ENCODE measurements around the gene CNKSR3.

The CNKSR3 gene

DNA sequence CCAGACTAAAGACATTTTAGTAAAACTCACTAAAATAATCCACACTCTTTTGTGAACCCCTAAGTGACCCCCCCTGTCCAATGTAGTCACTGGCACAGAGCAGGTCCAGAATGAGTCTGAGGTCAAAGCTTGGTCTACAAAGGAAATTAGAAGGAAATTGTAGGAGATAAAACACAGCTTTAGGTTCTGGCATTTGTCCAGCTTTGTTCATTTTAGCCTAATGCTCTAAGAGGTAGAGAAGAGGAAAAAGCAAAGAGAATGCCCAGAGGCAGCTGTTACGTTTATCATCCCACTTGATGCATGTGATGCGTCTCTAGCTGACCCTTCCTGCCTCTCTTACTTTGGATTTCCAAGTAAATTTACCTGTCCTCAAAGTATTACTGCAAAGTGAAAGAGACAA lies 62.5 kb downstream of the CNKSR3 start:
- H3K27me3 ChIP-seq (ENCODE audit: control insufficient read depth, insufficient read depth, low read length) = no peaks in the 10 kb centered on the region
- no peaks in the 10 kb centered on the region for H3K36me3 ChIP-seq (ENCODE audit: control insufficient read depth, insufficient read depth, low read length)
- H3K4me3 ChIP-seq (ENCODE audit: low read length) = no peak overlapping the region
- peaks cover 29% of the 10 kb centered on the region for H3K4me1 ChIP-seq (ENCODE audit: control insufficient read depth, insufficient read depth, low read length)
- H3K9ac ChIP-seq (ENCODE audit: low read length) = no peak overlapping the region
- H3K27ac ChIP-seq (ENCODE audit: low read depth, low read length) = peak overlapping the region; percentile 70

DNA sequence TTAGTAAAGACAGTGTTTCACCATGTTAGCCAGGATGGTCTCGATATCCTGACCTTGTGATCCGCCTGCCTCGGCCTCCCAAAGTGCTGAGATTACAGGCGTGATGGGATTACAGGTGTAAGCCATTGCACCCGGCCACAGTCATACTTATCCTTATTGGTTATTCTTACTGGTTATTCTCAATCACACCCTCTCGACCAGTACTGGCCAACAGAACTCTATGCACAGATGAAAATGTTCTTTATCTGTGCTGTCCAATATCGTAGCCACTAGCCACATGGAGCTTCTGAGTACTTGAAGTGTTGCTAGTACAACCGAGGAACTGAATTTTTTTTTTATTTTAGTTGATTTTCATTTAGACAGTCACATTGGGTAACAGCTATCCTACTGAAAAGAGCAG lies 63.5 kb downstream of the CNKSR3 start:
- peak overlapping the region; percentile 70 for H3K27ac ChIP-seq (ENCODE audit: low read depth, low read length)

DNA sequence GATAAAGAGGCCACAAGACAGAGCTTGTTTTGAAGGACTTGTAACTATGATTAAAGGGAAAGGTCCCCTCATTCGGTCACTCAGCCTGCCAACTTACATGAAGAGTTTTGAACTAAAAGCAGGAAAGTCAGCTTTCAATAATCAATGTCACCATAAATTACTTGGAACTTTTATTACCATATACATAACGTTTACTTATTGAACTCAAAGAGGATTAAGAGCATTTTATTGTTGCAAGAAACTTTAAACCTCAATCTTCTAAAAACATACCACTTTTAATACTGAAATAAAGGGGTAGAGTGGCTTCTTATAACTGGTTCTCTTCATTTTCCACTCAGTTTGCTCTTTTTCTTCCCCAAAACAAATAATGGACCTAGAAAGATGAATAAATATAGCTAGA lies 65.1 kb downstream of the CNKSR3 start:
- Histone ChIP-seq H3K27me3 (ENCODE audit: control insufficient read depth, insufficient read depth, low read length) (no peaks in the 10 kb centered on the region), H3K4me3 (ENCODE audit: low read length) (no peak overlapping the region), H3K27ac (ENCODE audit: low read depth, low read length) (no peak overlapping the region), H3K36me3 (ENCODE audit: control insufficient read depth, insufficient read depth, low read length) (peaks cover 3% of the 10 kb centered on the region), H3K4me1 (ENCODE audit: control insufficient read depth, insufficient read depth, low read length) (peaks cover 29% of the 10 kb centered on the region), H3K9ac (ENCODE audit: low read length) (no peak overlapping the region)

More for the DNA sequence above, 63.5 kb downstream of the CNKSR3 start:
- Histone ChIP-seq H3K36me3 (ENCODE audit: control insufficient read depth, insufficient read depth, low read length) (no peaks in the 10 kb centered on the region), H3K9ac (ENCODE audit: low read length) (no peak overlapping the region), H3K27me3 (ENCODE audit: control insufficient read depth, insufficient read depth, low read length) (no peaks in the 10 kb centered on the region), H3K4me1 (ENCODE audit: control insufficient read depth, insufficient read depth, low read length) (peaks cover 29% of the 10 kb centered on the region), H3K4me3 (ENCODE audit: low read length) (no peak overlapping the region)

DNA sequence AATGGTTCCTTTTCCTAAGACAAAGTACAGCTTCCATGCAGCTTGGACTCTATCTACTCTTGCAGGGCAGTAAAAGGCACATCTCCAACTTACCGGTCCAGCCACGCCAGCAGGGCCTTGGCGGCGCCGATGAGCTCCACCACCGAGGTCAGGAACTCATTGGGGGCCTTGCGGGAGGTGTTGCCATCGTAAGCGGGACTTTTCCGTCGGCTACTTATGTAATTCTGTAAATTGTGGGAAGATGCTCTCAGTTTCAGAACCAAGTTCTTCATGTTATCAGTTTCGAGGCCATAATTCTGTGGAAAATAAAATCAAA lies 68.5 kb downstream of the CNKSR3 start:
- H3K36me3 ChIP-seq (ENCODE audit: control insufficient read depth, insufficient read depth, low read length) = peaks cover 8% of the 10 kb centered on the region
- H3K9ac ChIP-seq (ENCODE audit: low read length) = no peak overlapping the region
- H3K4me3 ChIP-seq (ENCODE audit: low read length) = no peak overlapping the region
- peaks cover 19% of the 10 kb centered on the region for H3K4me1 ChIP-seq (ENCODE audit: control insufficient read depth, insufficient read depth, low read length)
- no peaks in the 10 kb centered on the region for H3K27me3 ChIP-seq (ENCODE audit: control insufficient read depth, insufficient read depth, low read length)
- no peak overlapping the region for H3K27ac ChIP-seq (ENCODE audit: low read depth, low read length)

DNA sequence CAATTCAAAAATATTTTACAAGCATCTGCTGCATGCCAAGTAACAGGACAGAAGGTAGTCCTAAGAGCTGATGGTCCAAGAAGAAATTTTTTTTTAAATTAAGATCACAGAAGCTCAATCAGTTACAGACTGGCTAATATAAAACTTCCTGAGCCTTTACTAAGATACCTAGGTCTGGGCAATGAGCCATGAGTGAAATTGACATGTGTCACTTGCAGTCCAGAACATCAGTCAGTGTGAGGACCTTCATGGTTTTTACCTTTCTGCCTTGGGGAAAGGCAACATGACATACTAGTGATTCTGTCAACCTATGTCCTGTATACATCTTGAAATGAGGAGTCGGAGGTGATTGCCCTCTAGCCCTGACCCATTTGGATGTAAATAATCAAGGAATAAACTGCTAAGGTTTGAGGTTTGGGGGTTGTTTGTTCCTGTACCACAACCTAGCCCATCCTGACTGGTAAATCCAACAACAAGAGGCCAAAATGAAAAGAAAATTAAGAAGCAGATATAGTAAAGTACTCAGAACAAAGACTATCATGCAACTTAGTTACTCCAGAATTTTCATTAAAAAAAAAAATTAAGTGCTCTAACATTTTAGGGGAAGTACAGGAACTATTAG lies 70.0 kb downstream of the CNKSR3 start:
- Histone ChIP-seq H3K9ac (ENCODE audit: low read length) (no peak overlapping the region), H3K4me3 (ENCODE audit: low read length) (no peak overlapping the region), H3K27me3 (ENCODE audit: control insufficient read depth, insufficient read depth, low read length) (no peaks in the 10 kb centered on the region), H3K27ac (ENCODE audit: low read depth, low read length) (no peak overlapping the region), H3K4me1 (ENCODE audit: control insufficient read depth, insufficient read depth, low read length) (peaks cover 11% of the 10 kb centered on the region), H3K36me3 (ENCODE audit: control insufficient read depth, insufficient read depth, low read length) (peaks cover 13% of the 10 kb centered on the region)

DNA sequence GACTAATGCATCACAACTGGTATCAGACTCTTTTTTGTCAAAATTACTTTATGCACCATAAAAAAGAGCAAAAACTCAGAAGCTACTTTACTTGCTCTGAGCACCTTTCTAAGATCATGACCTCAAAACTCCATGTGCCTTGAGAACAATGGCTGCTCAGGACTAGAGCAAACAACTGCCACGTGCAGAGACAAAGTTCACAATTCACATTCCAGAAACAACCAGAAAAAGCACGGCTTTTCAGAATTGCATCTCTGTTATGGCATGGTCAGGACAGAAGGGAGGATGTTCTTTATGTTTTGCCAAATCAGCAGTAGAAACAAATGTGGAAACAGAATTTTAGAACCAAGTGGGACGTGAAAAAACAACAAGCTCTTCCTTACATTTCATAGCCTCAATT lies 70.5 kb downstream of the CNKSR3 start:
- no peak overlapping the region for H3K9ac ChIP-seq (ENCODE audit: low read length)
- H3K4me1 ChIP-seq (ENCODE audit: control insufficient read depth, insufficient read depth, low read length) = peaks cover 10% of the 10 kb centered on the region
- no peak overlapping the region for H3K27ac ChIP-seq (ENCODE audit: low read depth, low read length)

DNA sequence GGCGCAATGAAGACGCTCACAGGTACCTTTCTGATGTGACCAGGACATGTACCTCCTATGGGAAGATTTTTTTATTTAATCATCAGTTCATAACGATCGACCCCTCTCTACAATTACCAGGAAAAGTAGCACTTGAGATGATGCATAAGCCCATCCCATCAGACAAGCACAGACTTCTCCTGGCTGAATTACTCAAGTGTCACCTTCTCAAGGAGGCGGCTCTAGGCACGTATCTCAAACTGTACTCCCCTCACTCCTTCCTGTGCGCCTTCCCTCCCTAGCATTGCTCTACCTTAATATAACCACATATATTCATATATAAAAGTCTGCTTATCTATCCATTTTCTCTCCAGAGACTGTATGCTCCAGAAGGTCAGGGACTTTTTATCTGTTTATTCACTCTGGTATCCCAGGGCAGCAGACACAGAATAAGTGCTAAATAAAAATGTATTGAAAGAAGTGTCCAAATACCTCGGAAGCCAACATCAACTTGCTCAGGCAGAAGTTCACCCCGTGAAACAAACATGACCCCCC lies 71.5 kb downstream of the CNKSR3 start:
- Histone ChIP-seq H3K4me3 (ENCODE audit: low read length) (no peak overlapping the region), H3K9ac (ENCODE audit: low read length) (no peak overlapping the region), H3K27me3 (ENCODE audit: control insufficient read depth, insufficient read depth, low read length) (no peaks in the 10 kb centered on the region), H3K36me3 (ENCODE audit: control insufficient read depth, insufficient read depth, low read length) (peaks cover 15% of the 10 kb centered on the region), H3K27ac (ENCODE audit: low read depth, low read length) (no peak overlapping the region), H3K4me1 (ENCODE audit: control insufficient read depth, insufficient read depth, low read length) (peaks cover 14% of the 10 kb centered on the region)

More for the DNA sequence above, 70.5 kb downstream of the CNKSR3 start:
- peaks cover 15% of the 10 kb centered on the region for H3K36me3 ChIP-seq (ENCODE audit: control insufficient read depth, insufficient read depth, low read length)
- no peak overlapping the region for H3K4me3 ChIP-seq (ENCODE audit: low read length)
- H3K27me3 ChIP-seq (ENCODE audit: control insufficient read depth, insufficient read depth, low read length) = no peaks in the 10 kb centered on the region

DNA sequence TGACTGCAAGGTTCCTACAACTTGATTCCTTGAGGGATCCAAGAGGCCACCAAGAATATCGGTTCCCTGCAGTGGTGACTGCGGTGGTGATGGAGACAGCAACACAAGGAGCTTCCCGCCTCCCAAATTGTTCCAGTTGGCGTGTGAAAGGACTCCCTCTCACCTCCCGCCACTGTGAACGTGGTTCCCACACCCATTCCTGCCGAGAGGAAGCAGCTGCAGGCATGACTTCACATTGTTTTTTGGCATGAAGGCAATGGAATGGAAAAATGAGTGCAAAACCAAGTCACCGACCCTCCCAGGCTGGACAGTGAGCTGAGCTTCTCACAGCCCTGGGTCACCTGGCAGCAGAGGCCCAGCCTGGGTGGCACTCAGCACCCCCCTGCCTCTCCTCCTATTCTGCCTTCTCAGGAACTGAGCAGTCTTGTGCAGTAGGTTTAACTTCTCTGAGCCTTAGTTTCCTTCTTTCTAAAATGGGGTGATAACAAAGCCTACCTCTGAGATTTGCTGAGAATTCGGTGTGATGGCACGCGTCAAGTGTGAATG lies 75.0 kb downstream of the CNKSR3 start:
- Histone ChIP-seq H3K27me3 (ENCODE audit: control insufficient read depth, insufficient read depth, low read length) (no peaks in the 10 kb centered on the region), H3K4me3 (ENCODE audit: low read length) (no peak overlapping the region), H3K36me3 (ENCODE audit: control insufficient read depth, insufficient read depth, low read length) (peaks cover 16% of the 10 kb centered on the region), H3K9ac (ENCODE audit: low read length) (no peak overlapping the region), H3K27ac (ENCODE audit: low read depth, low read length) (no peak overlapping the region), H3K4me1 (ENCODE audit: control insufficient read depth, insufficient read depth, low read length) (peaks cover 14% of the 10 kb centered on the region)

DNA sequence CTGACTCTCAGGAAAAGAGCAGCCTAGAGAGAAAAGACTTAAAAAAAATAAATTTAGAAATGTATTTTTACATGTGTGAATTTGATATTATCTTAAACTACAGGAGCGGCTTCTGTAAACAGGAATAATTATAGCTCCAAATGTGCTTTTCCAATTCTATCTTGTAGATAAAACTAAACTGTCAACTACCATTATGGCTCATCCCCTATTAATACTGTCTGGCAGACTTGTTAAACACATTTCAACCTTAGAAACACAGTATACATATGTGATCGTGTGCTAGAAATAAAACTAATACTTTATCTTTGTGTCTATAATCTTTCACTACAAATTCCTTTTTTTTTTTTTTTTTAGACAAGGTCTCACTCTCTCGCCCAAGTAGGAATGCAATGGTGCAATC lies 75.8 kb downstream of the CNKSR3 start:
- Histone ChIP-seq H3K4me1 (ENCODE audit: control insufficient read depth, insufficient read depth, low read length) (peaks cover 9% of the 10 kb centered on the region), H3K36me3 (ENCODE audit: control insufficient read depth, insufficient read depth, low read length) (peaks cover 13% of the 10 kb centered on the region), H3K27ac (ENCODE audit: low read depth, low read length) (no peak overlapping the region), H3K27me3 (ENCODE audit: control insufficient read depth, insufficient read depth, low read length) (no peaks in the 10 kb centered on the region), H3K9ac (ENCODE audit: low read length) (no peak overlapping the region), H3K4me3 (ENCODE audit: low read length) (no peak overlapping the region)

DNA sequence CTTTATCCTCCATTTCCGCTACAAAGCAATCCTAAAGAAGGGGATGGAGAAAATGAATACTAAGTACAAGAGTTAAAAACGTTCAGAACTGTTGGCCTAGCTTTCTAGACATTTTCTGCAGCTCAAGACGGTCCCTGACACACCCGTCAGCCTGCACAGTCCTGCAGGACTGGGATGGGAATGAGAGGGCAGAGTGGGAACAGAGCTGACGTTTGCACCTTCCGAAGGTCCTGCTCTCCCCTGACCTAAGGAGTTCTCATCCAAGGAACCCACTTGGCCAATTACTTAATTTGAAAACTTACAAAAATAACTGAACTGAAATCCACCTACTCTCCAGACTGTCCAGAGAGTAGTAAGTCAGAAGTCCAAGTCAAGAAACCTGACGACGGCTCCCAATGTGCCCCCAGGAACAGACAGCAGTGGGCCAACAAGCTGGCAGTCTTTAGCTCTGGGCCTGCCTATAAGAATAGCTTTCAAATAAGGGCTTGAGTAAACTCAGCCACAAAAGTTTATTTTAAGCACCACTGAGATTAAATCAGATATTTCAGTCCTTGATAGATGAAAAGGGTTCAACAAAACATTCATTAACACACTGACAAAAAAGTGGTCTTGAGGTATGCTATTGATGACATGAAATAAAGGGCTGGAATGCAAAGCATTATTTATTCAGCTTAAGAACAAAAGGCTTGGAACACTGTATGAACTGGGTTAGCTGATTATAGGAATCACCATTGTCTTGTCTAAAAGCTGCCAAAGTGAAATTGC lies 76.8 kb downstream of the CNKSR3 start:
- H3K4me3 ChIP-seq (ENCODE audit: low read length) = no peak overlapping the region
- H3K4me1 ChIP-seq (ENCODE audit: control insufficient read depth, insufficient read depth, low read length) = peaks cover 7% of the 10 kb centered on the region
- H3K27ac ChIP-seq (ENCODE audit: low read depth, low read length) = peak overlapping the region; percentile 6
- no peaks in the 10 kb centered on the region for H3K27me3 ChIP-seq (ENCODE audit: control insufficient read depth, insufficient read depth, low read length)
- no peak overlapping the region for H3K9ac ChIP-seq (ENCODE audit: low read length)
- H3K36me3 ChIP-seq (ENCODE audit: control insufficient read depth, insufficient read depth, low read length) = peaks cover 10% of the 10 kb centered on the region

DNA sequence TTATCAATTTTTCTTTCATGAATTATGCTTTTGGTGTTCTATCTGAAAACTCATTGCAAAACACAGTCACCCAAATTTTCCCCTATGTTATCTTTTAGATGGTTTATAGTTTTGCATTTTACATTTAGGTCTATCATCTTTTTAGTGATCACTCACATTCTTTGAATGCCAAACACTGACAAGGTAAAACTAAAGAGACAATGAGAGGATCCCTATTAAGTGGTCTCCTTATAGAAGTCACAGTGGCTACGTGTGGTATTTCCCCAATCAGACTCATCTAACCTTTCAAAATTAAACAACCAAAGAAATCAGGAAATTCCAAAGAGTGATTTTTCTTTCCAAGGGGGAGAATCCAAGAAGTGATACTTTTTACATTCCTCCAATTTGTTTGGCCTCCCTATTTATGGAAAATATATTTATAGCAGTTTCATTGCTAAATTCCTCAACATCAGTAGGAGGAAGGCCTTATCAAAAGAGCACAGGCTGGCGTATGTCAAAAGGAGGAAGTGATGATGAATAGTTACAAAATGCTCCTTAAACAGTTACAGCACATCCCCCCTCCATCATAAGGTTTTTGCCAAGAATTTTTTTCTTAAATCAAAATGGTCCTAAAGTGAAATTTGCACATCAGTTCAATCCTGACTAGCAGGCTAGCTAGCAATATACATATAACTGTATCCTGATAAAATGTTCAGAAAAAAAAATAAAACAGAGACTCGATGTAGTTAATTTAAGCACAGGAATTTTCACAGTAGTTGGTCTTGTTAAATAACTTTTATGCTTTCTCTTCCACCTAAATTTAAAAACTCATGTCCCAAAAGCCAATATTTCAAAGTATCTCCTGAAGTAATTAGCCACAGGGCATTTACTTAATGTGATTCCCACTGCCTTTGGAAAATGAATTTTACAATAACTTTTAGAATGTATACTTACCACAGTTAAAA lies 77.7 kb downstream of the CNKSR3 start:
- Histone ChIP-seq H3K4me1 (ENCODE audit: control insufficient read depth, insufficient read depth, low read length) (peaks cover 7% of the 10 kb centered on the region), H3K27me3 (ENCODE audit: control insufficient read depth, insufficient read depth, low read length) (no peaks in the 10 kb centered on the region), H3K36me3 (ENCODE audit: control insufficient read depth, insufficient read depth, low read length) (peaks cover 10% of the 10 kb centered on the region), H3K27ac (ENCODE audit: low read depth, low read length) (no peak overlapping the region), H3K4me3 (ENCODE audit: low read length) (no peak overlapping the region), H3K9ac (ENCODE audit: low read length) (no peak overlapping the region)

DNA sequence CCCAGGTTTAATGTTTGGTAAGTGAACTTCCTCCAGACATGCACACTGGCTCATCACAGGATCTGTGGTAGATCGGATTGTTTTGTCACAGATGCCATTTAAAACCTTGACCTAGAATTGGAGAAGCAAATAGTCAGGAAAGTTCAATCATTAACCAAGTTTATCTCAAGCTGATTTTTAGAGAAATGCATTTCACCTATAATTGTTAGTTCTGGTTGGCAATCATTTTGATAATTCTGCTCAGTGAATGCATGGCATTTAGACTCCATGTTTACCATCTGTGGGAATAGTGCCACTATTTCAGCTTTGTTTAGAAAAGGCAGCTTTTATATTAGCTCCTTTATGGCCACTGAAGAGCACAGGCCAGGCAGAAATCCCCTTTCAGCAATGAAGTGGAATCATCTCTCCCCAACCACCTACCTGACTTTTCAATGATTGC lies 80.0 kb downstream of the CNKSR3 start:
- Histone ChIP-seq H3K9ac (ENCODE audit: low read length) (no peak overlapping the region), H3K36me3 (ENCODE audit: control insufficient read depth, insufficient read depth, low read length) (peaks cover 5% of the 10 kb centered on the region), H3K27me3 (ENCODE audit: control insufficient read depth, insufficient read depth, low read length) (no peaks in the 10 kb centered on the region), H3K4me1 (ENCODE audit: control insufficient read depth, insufficient read depth, low read length) (peaks cover 7% of the 10 kb centered on the region), H3K27ac (ENCODE audit: low read depth, low read length) (no peak overlapping the region), H3K4me3 (ENCODE audit: low read length) (no peak overlapping the region)
